Measurements from ENCODE around the gene GAB2.
"Not testable (repeated sequence)": the region's sequence is repeated elsewhere in the genome, so short reads cannot be mapped to it uniquely, and the experiment has no call there.

The GAB2 gene

GRCh38 chr11:78272625-78273269, 144.9 kb downstream of the GAB2 start:
- not testable (repeated sequence) for DNase-seq

GRCh38 chr11:78271801-78272200, 145.8 kb downstream of the GAB2 start:
- not testable (repeated sequence) for DNase-seq

GRCh38 chr11:78270971-78271370, 146.6 kb downstream of the GAB2 start:
- no peak for DNase-seq

- DNase-seq: no peak
Observed at GRCh38 chr11:78269806-78270205, 147.8 kb downstream of the GAB2 start.

- DNase-seq: no peak
Observed at GRCh38 chr11:78268591-78269410, 148.8 kb downstream of the GAB2 start.

- no peak for DNase-seq
Observed at GRCh38 chr11:78266451-78266850, 151.2 kb downstream of the GAB2 start.

GRCh38 chr11:78265326-78265725, 152.3 kb downstream of the GAB2 start:
- DNase-seq: no peak

GRCh38 chr11:78262691-78263090, 154.9 kb downstream of the GAB2 start:
- DNase-seq: no peak

GRCh38 chr11:78262238-78262637, 155.4 kb downstream of the GAB2 start:
- no peak for DNase-seq

- DNase-seq: no peak
Observed at GRCh38 chr11:78261828-78262227, 155.8 kb downstream of the GAB2 start.

- no peak for DNase-seq
Observed at GRCh38 chr11:78261367-78261766, 156.3 kb downstream of the GAB2 start.

GRCh38 chr11:78259777-78260487, 157.7 kb downstream of the GAB2 start:
- no peak for DNase-seq

GRCh38 chr11:78257654-78258053, 160.0 kb downstream of the GAB2 start:
- no peak for DNase-seq

- no peak for DNase-seq
Observed at GRCh38 chr11:78256962-78257361, 160.7 kb downstream of the GAB2 start.

GRCh38 chr11:78255919-78256318, 161.7 kb downstream of the GAB2 start:
- DNase-seq: no peak

GRCh38 chr11:78254268-78254667, 163.4 kb downstream of the GAB2 start:
- no peak for DNase-seq

- no peak for DNase-seq
Observed at GRCh38 chr11:78253797-78254196, 163.8 kb downstream of the GAB2 start.

GRCh38 chr11:78251083-78251775, 166.4 kb downstream of the GAB2 start:
- DNase-seq: no peak

- DNase-seq: no peak
Observed at GRCh38 chr11:78250099-78250498, 167.5 kb downstream of the GAB2 start.

GRCh38 chr11:78248903-78249302, 168.7 kb downstream of the GAB2 start:
- DNase-seq: no peak

- no peak for DNase-seq
Observed at GRCh38 chr11:78248191-78248590, 169.4 kb downstream of the GAB2 start.

- no peak for DNase-seq
Observed at GRCh38 chr11:78244546-78245255, 172.9 kb downstream of the GAB2 start.

GRCh38 chr11:78244080-78244479, 173.5 kb downstream of the GAB2 start:
- DNase-seq: no peak

Measured in NCI-H510A (cell line).